Fibroblast of villous mesenchyme (primary cell): ENCODE measurements around the gene AMER1. TPM values are rescaled to one million over a fixed set of nuclear protein-coding genes. Genes with fewer than 3 reads are reported as not detected.

Experiments used
- DNase-seq: peaks from one replicate; pipeline ENCODE4 v3.0.0-alpha.2; 2010; ENCODE audit warnings: low read depth
- H3K4me3 ChIP-seq: 2 replicates; pipeline ENCODE4 v1.5.1; 2011; ENCODE audit warnings: low read depth, mild to moderate bottlenecking, low read length
- total RNA-seq: library from RNA; depleted of rRNA; stranded (reverse); fragments of >200 nt; gene quantifications from 2 replicates; pipeline ENCODE4 v1.2.3, GENCODE V29; 2012
- TF ChIP-seq, protein P1 (sequence below): IDR thresholded peaks from 2 replicates; pipeline ENCODE4 v1.5.1; 2012; ENCODE audit warnings: low read depth, mild to moderate bottlenecking, low read length; ENCODE audit not compliant: insufficient read depth

Gene AMER1
- total RNA-seq, 1 donor, result 1.7 TPM

DNA sequence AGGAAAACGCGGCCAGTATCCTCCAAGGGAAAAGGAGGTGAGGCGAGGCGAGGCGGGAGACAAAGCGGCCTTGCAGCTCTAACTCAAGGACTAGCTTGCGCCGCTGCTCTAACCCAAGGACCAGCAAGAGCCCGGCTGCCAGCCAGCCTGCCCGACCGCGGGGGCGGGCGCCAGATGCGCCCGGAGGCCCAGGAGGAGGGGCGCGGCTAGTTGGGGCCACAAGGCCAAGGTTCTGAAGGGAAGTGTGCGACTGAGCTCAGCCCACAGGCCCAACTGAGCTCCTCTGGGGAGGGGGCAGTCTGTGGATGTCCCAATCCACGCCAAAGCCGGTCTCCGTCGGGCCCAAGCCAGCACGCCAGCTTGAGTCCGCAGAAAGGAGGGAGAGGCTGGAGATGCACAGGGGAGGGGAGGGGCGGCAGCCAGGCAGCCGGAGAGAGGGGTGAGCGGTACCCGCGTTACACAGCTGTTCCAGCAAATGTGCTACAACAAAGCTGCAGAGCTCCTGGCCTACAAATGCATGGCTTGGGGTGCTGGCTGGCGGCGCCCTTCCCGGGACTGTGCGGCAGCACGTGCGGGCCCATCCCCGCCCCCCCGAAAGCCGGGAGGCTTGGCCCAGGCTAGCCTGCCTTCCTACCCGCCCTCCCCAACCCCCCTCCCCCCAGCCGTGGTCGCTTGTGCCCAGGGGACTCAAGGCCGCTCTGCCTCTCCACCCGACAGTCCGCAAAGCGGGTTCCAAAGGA lies 637 bp downstream of the AMER1 start:
- DNase-seq, result peak; percentile 19

DNA sequence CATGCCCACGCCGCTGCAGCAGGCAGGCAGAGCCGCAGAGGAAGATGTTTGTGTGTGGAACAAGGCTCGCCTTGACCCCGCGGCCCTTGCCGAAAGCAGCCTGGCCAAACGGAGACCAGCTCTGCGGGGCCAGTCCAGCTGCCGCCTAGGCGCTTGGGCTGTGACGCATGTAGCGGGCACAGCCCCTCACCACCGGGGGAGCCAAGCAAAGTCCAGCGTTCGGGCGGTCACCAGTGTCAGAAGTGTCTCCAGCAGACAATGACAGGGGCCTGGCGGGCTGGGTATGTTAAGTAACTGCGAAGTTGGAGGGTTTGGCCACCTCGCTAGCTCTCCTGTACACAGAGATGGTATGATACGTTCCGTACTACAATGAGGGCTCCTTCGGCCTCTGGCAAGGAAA lies 1.3 kb downstream of the AMER1 start:
- peak overlapping the region; percentile 64 for H3K4me3 ChIP-seq
- TF ChIP-seq, protein P1, sequence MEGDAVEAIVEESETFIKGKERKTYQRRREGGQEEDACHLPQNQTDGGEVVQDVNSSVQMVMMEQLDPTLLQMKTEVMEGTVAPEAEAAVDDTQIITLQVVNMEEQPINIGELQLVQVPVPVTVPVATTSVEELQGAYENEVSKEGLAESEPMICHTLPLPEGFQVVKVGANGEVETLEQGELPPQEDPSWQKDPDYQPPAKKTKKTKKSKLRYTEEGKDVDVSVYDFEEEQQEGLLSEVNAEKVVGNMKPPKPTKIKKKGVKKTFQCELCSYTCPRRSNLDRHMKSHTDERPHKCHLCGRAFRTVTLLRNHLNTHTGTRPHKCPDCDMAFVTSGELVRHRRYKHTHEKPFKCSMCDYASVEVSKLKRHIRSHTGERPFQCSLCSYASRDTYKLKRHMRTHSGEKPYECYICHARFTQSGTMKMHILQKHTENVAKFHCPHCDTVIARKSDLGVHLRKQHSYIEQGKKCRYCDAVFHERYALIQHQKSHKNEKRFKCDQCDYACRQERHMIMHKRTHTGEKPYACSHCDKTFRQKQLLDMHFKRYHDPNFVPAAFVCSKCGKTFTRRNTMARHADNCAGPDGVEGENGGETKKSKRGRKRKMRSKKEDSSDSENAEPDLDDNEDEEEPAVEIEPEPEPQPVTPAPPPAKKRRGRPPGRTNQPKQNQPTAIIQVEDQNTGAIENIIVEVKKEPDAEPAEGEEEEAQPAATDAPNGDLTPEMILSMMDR, result no peak
- DNase-seq, result no peak

More for the DNA sequence above, 637 bp downstream of the AMER1 start:
- TF ChIP-seq, protein P1, result no peak
- H3K4me3 ChIP-seq, result peak overlapping the region; percentile 64

DNA sequence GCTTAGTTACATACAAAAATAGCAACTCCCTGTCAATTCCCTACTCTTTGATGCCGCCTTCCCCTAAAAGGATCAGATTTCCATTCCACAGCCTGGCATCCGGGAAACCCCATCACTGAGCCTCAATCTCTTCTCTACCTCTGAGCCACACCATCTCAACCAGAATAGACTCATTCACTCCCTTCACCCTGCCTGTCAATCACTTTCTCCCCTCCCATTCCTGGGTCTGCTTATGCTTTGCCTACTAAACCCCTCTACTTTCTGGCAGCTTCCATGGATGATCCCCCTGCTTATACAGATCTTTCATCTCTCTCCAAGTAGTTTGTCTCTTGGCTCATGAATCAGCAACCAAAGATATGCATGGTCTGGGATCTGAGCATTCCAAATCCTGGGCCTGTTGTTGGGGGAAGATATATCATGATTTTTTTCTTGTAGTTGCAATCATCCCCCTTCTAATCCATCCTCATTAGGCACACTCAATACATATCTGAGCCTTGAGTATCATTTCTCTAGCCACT lies 2.6 kb downstream of the AMER1 start:
- H3K4me3 ChIP-seq, result no peak overlapping the region
- TF ChIP-seq, protein P1, result no peak
- DNase-seq, result peak; percentile 0

DNA sequence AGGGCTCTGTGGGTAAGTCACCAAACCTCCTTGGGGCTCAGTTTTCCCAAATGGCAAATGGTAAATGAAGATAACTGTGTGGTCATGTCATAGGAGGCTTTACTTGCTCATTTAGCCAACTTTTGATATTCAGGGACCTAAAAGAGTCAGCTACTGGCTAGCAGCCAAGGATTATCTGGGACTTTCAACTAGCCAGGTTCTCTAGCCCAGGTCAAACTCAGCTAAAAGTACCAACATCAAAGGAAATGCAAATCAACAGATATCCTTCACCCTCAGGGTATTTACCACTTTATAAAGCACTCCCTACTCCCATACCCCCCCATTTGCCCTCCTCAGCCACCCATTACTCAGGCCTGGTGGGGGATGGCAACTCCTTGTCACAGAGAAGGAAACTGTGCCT lies 7.5 kb downstream of the AMER1 start:
- TF ChIP-seq, protein P1, result no peak
- DNase-seq, result no peak
- no peak overlapping the region for H3K4me3 ChIP-seq

DNA sequence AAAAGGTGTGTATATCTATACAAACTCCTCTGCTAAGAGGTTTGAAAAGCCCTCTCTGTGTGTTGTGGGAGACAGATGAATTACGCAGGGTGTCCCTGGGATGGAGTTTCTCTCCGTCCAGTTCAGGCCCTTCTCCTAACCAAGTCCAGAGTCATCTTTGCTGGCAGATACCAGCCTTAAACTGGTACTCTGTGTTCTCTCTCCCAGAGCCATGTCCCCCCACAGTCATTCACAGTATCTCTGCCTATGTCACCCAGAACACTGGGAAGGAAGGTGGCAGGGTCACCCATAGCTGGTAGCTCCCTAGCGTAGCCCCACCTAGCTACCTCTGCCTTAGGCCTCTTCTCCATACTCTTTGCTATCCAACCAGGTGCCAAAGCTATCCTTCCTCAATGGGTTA lies 8.9 kb downstream of the AMER1 start:
- no peak for DNase-seq
- H3K4me3 ChIP-seq, result no peak overlapping the region
- TF ChIP-seq, protein P1, result no peak

DNA sequence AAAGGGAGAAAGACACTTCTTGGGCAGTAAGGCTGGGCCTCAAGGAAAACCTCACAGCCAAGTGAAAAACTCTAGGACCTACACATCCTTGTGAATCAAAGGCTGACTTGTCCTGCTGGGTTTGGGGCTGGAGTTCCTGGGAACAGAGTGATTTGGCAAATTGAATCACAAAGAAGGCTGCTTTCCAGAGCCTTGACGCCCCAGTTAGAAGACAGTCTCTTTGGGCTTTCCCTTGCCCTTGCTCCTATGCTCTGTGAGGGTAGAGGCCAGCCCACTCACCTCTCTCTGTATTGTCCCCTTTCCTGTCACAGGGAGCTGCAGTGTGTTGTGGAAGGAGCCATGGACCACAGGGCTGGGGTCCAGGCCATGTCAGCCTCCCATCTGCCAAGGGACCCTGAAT lies 9.6 kb downstream of the AMER1 start:
- DNase-seq, result no peak
- TF ChIP-seq, protein P1, result no peak
- H3K4me3 ChIP-seq, result no peak overlapping the region

DNA sequence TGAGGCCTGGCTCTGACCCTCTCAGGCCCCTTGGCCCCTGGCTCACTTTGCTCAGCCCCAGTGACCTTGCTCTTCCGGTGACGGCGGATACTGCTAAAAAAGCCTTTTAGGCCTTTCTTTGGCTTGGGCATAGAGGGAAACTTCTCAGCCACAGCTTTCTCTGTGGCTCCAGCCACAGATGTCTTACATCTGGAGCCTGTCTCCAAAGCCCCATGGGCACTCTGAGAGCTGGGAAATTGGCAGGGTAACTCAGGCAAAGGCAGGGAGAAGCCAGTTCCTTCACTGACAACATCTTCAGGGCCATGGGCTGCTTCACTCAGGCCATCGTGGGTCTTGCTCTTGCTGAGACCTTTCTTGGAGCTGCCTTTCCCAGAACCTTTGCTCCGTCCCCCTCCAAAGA lies 12.8 kb downstream of the AMER1 start:
- no peak overlapping the region for H3K4me3 ChIP-seq
- no peak for DNase-seq
- TF ChIP-seq, protein P1, result no peak
